CD4-positive, alpha-beta T cell treated with Interleukin-10 for 1 hour (primary cell): ENCODE measurements around the gene SELENON.

Source experiments
- DNase-seq: peaks from one replicate; pipeline ENCODE4 v3.0.0-alpha.2; 2020

SELENON gene

DNA sequence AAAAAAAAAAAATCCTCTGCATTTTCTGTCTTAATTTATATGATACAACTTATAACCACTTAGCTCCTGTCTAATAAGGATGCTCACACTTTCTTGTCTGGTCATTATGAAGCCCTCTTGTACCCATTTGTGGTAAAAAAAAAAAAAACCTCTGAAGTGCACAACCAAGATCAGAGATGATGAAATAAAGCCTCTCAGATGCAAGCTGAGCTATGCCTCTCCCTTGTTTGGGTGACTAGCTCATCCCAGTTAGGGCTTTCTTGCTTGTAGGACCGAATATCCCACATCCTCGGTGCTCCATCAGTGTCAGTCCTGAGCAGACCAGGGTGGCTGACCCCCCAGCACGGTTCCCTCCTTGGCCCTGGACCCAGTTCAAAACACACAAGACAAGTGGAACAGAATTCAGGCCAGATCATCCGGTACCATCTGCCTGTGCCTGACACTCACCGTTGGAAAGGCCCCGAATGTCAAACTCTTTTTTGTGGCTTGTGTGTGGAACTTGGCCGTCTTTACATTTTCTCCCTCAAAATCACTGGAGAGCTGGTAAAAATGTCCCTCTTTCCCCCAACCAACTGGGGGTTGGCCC lies 6.3 kb upstream of the SELENON start:
- DNase-seq: no peak

DNA sequence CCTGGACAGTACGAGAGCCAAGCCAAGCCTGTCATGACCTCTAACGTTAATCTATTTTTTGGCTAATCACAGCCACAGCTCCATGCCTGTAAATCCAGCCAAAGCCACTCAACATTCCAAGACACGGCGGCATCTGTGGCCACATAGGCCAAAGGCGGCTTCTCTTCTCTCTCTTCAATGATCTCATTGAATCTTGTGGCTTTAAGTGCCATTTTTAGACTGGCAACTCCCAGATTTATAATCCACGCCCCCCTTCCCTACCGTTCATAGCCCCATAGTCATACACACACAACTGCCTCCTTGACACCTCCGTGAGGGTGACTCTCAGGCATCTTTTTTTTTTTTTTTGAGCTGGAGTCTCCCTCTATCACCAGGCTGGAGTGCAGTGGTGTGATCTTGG lies 5.7 kb upstream of the SELENON start:
- no peak for DNase-seq

DNA sequence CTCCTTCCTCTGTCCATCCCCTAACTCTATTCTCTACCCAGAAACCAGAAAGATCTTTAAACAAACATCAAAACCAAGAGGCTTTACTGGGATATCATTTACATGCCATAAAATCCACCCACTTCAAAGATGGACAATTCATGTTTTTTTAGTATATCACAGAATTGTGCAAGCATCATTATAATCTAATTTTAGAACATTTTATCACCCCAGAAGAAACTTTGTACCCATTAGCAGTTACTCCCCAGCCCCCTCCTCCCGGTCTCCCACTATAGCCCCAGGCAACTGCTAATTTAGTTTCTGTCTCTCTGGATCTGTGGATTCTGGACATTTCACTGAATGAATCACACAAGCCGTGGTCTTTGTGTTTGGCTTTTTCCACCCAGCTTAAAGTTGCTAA lies 4.8 kb upstream of the SELENON start:
- no peak for DNase-seq

DNA sequence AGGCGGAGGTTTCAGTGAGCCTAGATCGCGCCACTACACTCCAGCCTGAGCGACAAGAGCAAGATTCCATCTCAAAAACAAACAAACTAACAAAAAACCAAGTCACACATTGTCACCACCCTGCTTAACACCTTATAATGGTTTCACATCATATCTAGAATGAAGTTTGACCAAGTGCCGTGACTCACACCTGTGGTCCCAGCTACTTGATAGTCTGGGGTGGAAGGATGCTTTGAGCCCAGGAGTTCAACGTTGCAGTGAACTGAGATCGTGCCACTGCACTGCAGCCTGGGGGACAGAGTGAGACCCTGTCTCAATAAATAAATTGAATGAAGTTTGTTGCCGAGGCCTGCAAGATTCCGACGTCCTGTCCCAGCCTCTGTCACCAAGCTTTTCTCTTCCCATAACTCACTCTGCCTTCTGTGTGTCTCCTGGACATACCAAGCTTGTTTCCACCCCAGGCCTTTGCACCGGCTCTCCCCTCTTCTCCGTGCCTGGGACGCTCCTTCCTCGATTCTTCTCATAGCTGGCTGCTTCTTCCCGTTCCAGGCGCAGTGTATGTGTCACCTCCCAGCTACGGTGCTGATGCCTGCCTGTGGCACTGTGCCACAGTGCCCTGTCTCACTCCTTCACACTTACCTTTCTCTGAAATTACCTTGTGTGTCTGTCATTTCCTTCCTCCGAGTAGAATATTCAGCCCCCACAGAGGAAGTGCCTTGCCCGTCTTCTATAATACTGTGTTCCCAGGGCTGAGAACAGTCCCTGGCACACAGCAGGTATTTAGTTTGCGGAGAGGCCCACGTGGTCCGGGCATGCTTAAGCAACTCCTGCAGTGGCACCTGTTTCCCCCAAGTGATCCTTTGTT lies 3.8 kb upstream of the SELENON start:
- DNase-seq: peak; percentile 63

DNA sequence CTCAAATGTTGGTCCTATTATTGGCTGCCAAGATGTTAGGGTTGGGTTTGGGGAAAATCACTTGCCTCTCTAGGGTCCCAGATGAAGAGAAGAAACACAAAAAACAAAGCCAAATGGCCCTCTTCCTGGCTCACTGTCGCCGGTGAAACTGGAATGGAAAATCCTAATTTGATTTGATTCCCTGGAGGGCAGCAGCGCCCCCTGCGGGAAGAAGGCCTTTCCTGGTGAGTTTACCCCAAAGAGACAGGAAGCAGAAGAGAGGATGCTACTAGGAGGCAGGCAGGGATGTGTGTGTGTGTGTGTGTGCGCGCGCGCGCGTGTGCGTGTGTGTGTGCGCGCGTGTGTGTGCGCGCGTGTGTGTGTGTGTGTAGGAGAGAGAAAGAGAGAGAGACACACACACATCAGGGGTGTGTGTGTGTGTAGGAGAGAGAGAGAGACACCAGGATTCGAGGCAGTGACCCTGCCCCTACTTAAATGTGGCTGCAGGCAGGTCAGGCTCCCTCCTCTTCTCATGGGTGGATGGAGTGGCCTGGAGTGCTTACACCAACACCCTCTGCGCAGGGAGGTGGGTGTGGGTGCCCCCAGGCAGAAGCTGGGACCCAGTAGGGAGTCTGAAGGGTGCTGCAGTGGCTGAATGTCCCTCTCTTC lies 3.1 kb upstream of the SELENON start:
- peak; percentile 85 for DNase-seq

DNA sequence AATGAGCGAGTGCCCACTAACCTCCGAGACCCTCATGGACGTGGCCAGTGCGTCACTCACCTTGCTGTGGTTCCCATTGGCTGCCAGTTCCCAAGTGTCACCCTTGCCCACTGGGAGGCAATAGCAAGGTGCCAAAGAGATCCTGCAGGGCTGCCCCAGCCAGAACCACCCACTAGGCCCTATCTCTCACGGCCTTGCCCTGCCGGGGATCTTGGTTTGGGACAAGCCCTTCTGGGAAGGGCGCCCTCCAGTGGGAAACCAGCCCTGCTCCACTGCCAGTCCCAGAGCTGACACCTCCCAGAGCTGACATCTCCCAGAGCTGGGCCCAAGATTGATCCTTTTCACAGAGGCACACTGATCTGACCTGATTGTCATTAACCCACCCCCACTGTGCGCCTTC lies 2.1 kb upstream of the SELENON start:
- DNase-seq: peak; percentile 21

DNA sequence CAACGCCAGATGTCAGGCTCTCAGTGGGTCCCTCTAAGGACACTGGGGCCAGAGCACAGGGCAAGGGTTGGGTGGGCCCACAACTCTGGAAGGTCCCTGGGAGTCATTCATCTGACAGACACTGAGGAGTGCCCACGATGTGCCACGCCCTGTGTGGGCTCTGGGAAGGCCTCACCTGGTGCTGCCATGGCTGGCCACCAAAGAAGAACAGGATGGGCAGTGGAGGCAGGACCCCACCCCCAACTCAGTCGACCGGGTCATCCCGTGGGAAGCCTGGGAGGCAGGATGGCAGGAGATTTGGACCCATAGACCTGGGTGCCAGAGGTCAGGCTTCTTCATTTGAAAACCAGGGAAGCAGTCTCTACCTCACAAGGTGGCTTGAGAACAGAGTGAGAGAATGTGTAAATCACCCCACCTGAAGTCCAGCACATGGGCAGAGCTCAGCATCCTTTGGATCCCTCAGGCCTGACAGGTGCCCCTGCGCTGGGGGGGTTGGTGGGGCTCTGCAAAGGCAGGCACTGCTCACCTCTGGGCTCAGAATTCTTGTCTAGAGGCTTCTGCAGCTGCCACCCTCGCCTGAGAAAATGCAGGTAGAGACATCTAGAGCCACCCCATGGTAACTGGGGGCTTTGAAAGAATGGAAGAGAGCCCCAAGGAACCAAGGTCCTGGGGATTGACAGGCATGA lies 1.2 kb upstream of the SELENON start:
- no peak for DNase-seq

DNA sequence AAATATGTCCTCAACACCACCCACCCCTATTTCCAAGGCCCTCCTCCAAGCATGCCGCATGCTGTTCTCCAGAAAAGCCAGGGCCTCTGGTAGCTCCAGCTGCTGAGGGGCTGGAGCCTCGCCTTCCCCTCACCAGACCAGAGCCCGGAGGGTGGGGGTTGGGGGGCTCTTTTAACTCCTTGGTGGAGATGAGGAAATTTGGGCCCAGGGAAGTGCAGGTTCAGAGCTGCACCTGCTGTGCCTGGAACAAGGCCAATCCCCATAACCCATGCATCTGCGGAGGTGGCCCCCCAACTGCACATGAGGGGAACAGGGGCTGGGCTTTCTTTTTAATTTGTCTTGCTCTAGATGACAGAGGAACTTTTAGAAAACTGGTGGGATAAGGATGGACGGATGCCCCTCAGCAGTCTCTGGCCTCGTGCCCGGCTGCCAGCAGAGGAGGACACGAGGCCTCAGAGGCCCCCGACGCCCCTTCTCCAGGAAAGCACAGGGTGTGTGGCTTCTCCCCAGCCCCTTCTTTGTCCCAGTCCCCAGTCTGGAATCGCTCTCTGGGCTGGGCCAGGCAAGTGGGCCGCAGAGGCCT lies 550 bp upstream of the SELENON start:
- no peak for DNase-seq

DNA sequence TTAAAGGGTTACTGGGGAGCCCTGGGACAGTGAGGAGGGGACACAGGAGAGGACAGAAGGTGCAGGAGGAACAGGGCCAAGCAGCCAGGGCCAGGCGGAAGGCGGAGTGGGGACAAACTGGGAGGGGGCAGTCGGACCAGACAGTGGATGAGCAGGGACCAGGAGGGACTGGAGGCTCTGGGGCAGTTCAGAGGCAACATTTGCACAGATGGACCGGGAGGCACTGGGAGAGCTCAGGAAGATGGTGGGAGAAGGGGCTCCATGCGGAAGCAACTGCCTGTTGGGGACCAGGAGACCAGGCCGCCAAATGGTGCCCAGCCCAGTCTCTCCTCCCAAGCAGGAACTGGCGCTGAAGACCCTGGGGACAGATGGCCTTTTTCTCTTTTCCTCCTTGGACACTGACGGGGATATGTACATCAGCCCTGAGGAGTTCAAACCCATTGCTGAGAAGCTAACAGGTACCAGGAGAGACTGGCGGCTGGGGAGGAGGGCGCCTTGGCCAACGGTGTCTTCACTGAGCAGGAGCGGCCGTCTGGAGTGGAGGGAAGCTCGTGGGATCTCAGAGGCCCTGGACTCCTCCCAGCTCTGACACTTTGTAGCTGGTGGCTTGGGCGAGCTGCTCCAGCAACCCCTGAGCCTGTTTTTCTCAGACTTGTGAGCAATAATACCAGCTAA lies 847 bp downstream of the SELENON start:
- DNase-seq: no peak

DNA sequence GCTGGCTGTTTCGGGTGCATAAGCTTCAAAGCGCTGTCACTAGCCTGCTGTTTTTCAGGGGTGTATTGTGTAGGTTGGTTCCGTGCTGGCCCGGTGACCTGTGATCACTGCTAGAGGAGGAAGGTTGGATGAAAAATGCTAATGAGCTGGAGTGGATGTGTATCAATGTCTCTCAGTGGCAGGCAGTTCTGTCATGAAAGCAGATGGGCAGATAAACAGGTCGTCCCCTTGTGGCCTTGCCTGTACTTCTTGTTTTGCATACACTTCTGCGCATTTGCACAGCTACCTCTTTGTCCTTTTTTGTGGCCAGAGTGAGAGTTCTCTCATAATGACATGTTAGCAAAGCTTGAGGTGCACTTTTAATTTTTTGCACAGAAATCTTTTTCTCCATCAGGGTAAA lies 2.9 kb downstream of the SELENON start:
- DNase-seq: peak; percentile 16

DNA sequence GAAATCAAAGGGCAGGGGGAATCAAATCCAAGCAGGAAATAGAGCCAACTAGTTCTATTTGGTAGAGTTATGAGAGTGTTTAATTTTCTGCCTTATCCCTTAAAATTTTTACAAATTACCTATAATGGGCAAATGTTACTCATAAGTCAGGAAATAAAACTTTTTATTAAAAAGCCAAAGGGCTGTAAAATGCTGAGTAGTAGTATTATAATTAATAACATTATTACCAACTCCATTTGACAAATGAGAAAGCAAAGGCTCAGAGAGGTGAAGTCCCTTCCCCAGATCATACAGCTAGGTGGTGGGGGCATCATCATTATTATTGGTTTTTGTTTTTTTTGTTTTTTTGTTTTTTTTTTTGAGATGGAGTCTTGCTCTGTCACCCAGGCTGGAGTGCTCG lies 3.4 kb downstream of the SELENON start:
- no peak for DNase-seq

DNA sequence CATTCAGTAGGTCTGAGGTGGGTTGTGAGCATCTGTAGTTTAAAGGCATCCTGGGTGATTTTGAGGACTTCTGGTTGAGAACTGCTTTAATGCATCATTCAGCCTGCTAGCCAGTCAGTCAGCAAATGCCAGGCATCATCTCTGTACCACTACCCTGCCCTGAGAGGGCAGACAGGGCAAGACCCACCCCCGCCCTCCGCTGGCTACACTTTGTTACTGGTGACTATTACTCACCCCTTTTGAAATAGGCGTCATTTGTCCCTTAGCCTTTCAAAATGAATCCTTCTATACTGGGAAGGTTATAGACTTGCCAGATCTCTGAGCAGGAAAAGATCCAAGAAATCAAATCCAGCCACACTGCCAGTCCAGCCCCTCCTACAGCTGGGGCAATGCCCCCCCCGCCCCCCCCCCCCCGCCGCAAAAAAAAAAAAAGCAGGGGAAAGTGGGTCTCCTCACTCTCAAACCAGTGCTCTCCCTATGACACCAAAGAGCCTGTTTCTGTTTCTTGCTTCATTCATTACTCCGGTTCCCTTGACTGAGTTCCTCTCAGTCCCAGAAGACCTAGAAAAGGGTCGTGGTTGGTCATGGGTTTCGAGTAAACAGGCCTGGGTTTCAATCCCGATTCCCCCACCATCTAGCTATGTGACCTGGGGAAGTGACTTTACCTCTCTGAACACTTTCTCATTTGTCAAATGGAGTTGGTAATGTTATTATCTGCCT lies 4.4 kb downstream of the SELENON start:
- no peak for DNase-seq

DNA sequence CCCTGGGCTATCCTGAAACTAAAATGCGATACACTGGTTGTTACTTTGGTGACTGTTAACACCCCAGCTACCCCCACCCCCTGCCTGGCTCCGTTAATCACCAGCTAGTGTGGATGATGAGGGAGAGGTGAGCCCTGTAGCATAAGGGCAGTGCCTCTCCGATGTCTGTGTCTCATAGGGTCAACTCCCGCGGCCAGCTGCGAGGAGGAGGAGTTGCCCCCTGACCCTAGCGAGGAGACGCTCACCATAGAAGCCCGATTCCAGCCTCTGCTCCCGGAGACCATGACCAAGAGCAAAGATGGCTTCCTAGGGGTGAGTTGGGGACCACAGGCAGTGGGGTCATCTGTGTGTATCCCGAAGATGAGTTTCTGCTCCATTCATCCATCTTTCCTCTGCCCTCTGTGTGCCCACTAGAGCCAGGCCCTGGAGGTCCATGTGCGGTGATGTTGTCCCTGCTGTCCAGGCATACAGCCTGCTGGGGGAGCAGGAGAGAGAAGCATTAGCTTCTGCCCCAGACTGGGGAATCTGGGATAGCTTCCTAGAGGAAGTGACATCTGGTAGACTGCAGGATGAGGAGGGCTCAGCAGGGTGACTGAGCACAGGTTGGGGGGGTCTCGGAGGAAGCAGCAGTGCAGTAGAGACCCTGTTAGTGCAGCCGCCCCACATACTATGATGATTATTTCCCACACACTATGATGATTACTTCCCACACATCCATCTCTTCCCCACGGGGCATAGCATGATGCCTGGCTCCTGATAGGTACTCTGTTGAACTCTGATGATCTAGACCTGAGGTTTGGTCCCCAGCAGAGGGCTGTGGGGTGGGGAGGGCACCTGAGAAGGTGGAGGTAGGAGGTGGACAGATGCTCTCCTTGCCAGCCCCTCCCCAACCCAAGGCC lies 5.2 kb downstream of the SELENON start:
- DNase-seq: no peak

DNA sequence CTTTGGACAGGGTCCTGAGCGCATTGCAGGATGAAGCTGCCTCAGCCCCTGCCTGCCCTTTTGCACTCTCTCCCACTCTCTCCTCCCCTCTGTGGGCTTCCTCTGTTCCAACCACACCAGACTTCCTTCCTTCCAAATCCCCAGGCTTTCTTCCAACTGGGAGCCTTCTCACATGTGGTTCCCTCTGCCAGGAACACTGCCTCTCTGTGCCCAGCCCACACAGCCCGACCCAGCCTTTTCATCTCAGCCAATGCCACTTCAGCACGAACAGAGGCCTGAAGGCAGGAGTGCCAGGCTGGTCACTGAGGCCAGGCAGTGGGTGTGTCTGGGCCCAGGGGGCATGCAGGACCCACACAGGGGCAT lies 5.9 kb downstream of the SELENON start:
- no peak for DNase-seq

DNA sequence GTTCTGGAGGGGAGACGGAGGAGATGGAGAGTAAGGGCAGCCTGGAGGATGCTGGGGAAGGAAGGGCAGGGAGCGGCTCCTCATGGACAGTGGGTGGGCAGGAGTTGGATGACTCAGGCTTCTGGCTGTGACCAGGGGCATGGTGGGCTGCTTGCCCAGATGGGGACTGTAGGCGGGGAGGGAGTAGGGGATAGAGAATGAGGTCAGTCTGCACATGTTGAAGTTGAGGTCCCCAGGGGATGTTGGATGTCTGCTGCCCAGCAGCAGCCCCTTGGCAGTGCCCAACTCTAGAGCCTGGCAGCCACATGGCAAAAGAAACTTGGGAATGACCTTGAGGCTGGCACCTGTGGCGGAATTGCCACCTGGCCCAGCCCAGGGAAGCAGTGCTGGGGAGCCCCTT lies 6.4 kb downstream of the SELENON start:
- no peak for DNase-seq

DNA sequence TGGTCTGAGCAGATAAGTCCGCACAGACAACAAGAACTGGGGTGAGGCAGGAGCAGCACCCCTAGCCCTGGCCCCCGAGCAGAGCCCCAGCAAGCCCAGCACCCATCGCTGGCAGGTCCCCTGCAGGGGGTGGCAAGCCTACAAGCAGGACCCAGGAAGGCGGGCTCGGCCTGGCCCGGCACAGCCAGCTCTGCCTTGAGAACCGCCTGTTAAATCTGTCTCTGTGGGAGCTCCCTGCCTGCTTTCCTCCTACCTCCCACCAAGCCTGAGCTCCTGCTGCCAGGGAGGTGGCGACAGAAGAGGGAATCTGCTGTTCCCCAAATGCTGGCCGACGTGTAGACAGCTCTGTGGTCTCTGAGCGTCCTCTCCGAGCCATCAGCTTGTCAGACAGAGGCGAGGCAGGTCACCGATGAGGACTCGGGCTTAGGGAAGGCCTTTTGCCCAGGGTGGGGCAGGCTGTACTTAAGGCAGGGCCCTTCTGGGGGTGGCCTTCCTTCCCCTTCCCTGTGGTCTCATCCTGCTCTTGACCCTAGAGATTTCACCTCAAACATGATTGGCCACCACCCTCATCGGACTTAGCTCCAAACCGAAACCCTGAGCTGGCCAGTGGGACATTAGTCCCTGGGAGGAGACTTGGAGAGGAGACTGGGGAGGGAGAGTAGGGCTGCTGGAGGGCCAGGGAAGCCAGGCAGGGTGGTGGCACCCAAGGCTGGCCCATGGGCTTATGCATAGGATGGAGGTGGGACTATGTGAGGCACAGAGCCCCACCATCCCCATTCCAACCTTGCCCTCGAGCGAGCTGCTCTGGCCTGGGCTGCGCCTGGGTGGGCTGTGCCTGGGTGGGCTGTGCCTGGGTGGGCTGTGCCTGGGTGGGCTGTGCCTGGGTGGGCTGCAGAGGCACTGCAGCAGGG lies 7.7 kb downstream of the SELENON start:
- DNase-seq: no peak

DNA sequence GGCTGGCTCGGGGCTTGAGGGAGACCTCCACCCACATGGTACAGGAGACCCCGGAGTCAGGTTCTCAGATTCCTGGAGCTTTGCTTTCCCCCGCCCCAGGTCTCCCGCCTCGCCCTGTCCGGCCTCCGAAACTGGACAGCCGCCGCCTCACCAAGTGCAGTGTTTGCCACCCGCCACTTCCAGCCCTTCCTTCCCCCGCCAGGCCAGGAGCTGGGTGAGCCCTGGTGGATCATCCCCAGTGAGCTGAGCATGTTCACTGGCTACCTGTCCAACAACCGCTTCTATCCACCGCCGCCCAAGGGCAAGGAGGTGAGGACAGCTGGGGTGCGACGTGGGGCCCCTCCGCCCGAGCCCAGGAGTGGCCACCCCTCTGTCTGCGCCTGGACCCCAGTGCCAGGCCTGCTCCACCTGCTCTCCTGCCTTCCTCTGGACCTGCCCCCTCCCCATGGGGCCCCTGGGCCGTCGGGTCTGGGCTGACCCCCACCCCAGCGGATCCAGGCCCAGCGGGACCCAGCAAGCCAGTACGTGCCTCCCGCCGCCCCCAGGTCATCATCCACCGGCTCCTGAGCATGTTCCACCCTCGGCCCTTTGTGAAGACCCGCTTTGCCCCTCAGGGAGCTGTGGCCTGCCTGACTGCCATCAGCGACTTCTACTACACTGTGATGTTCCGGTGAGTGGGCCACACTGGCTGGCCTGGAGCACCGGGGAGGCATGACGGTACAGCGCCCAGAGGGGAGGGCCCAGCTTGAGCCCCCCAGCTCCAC lies 8.7 kb downstream of the SELENON start:
- DNase-seq: no peak

DNA sequence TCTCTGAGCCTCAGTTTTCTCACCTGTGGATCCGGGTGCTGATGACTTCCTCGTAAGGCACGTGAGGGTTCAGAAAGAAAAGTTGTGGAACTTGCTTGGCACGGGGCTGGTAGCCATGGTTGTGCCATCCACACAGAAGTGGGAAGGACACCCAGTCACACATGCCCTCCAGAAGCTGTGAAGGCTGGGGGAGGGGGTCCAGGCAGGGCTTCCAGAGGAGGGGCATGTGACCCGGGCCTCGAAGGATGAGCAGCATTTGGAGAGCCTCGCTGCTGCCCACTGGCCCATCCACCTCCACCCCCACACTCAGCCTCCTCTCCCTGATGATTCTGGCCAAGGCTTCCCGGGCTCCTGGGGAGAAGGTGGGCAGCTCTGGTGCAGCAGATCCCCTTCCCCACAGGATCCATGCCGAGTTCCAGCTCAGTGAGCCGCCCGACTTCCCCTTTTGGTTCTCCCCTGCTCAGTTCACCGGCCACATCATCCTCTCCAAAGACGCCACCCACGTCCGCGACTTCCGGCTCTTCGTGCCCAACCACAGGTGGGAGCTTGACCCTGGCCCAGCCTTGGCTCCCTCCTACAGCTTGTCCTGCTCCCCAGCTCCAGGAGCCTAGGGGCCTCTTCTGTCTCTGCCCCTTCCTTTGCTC lies 9.4 kb downstream of the SELENON start:
- no peak for DNase-seq

DNA sequence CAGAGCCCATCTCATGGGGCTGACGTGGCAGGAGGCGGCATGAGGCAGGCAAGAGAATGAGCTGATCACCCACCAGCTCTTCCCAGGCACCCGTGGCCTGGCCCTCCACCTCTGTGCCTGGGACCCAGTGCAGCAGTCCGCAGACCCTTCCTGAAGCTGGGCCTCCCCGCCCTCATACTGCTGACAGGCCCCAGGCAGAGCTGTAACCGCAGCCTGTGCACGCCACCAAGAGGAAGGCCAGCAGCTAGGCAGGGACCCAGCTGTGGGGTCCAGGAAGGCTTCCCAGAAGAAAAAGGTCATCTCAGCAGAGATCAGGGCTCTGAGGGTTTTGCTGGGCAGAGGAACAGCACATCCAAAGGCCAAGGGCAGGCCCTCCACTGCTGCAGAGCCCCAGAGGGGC lies 9.9 kb downstream of the SELENON start:
- DNase-seq: no peak
